ENCODE data around the gene GJB2. TPM values are rescaled to one million over a fixed set of nuclear protein-coding genes. Genes with fewer than 3 reads are reported as not detected.

Gene GJB2
- total RNA-seq, 1 experiment from 2014 or later = 0.45 TPM

GRCh38 chr13:20141238-20142022 lies 51.3 kb downstream of the GJB2 start:
- no peak for DNase-seq (ENCODE audit: low spot score)

DNA sequence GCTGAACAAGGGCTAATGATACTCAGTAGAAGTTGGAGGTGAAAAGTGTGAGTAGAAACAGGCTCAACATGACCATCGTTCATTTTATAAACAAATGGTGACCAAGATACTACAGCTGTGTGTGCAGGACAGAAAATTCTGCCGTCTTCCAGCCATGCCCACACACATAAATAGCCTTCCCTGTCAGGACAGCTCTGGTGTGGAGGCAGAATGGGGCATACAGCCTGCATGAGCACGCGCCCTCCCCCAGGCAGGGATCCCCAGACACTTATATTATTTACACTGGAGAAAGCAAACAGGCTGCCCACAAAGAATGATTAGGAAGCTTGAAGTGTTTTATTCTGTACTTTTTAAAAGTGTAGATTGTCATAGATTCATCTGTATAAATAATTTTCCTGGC lies 52.3 kb downstream of the GJB2 start:
- DNase-seq (ENCODE audit: low spot score) = no peak

GRCh38 chr13:20137875-20138274 lies 54.9 kb downstream of the GJB2 start:
- DNase-seq (ENCODE audit: low spot score) = no peak

Other genes with a start within 250 kb of the GJB2 start
- gene ZMYM2, start 234.2 kb downstream of the GJB2 start, total RNA-seq (2014; rRNA removed; shearing (Covaris generic)) = 30.1 and 30.9 TPM in 2 replicates
- 0.52 and 1.6 TPM in 2 replicates for gene GJA3, start 31.9 kb downstream of the GJB2 start, total RNA-seq (2014; rRNA removed; shearing (Covaris generic))
- gene GJB6, start 39.4 kb upstream of the GJB2 start, total RNA-seq (2014; rRNA removed; shearing (Covaris generic)) = not detected in 2 replicates